Stimulated activated CD4-positive, alpha-beta T cell treated with anti-CD3 and anti-CD28 coated beads, Interleukin-2, amount 100 ng/mL, for 4 hours (primary cell): ENCODE results near the gene QSOX2.
"Not testable (repeated sequence)": the region's sequence is repeated elsewhere in the genome, so short reads cannot be mapped to it uniquely, and the experiment has no call there.

Experiments
- DNase-seq: peaks from one replicate; pipeline ENCODE4 v3.0.0-alpha.2; 2020; ENCODE audit warnings: low read depth

Gene QSOX2

GRCh38 chr9:136266641-136267040 is 21.0 kb upstream of the QSOX2 start:
- DNase-seq: not testable (repeated sequence)

GRCh38 chr9:136265561-136266355 is 20.1 kb upstream of the QSOX2 start:
- DNase-seq: no peak

- DNase-seq: no peak
Measured at GRCh38 chr9:136264441-136265405, 19.1 kb upstream of the QSOX2 start.

- DNase-seq: no peak
Measured at GRCh38 chr9:136264031-136264430, 18.4 kb upstream of the QSOX2 start.

GRCh38 chr9:136262671-136263178 is 17.1 kb upstream of the QSOX2 start:
- DNase-seq: no peak

GRCh38 chr9:136261686-136262430 is 16.2 kb upstream of the QSOX2 start:
- DNase-seq: no peak

- DNase-seq: no peak
Measured at GRCh38 chr9:136260936-136261472, 15.4 kb upstream of the QSOX2 start.

- no peak for DNase-seq
Measured at GRCh38 chr9:136260521-136260920, 14.9 kb upstream of the QSOX2 start.

GRCh38 chr9:136259836-136260235 is 14.2 kb upstream of the QSOX2 start:
- no peak for DNase-seq

GRCh38 chr9:136259517-136259813 is 13.9 kb upstream of the QSOX2 start:
- DNase-seq: no peak

GRCh38 chr9:136258786-136259516 is 13.3 kb upstream of the QSOX2 start:
- DNase-seq: no peak

GRCh38 chr9:136258299-136258625 is 12.7 kb upstream of the QSOX2 start:
- no peak for DNase-seq

- DNase-seq: no peak
Measured at GRCh38 chr9:136257381-136258298, 12.0 kb upstream of the QSOX2 start.

- DNase-seq: no peak
Measured at GRCh38 chr9:136255896-136256890, 10.6 kb upstream of the QSOX2 start.

GRCh38 chr9:136255166-136255538 is 9.5 kb upstream of the QSOX2 start:
- peak; percentile 16 for DNase-seq

GRCh38 chr9:136254381-136255165 is 9.0 kb upstream of the QSOX2 start:
- no peak for DNase-seq

- no peak for DNase-seq
Measured at GRCh38 chr9:136253246-136254130, 7.9 kb upstream of the QSOX2 start.
